ENCODE results near the gene FLNB.

DNA sequence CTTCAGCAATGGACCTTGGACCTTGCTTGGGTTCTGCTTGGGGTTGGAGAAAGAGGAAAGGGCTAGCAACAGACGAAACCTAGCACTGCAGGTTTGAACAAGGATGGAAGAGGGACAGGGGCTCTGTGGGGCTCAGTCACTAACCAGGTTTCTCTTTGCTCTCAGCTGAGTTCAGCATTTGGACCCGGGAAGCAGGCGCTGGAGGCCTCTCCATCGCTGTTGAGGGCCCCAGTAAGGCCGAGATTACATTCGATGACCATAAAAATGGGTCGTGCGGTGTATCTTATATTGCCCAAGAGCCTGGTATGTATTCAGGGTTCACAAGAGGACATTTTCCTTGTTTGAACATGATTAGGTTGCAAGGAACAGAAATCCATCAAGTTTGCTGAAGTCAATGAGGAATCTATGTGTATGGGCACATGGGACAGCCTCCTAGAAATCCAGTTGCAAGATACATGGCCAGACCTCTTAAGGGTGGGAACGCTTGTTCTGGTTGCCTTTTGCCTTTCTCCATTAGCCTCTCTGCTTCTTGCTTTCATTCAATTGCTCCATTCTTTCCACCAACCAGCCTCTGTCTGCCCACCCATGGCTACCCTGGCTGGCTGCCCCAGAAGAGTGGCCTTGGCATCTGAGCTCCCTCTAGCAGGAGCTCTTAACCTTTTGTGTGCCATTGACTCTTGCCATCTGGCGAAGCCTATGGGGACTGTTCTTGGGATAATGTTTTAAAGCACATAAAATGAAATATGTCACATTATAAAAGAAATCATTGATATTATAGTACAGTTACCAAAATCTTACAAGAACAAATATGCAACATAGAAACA is 146.6 kb downstream of the FLNB start:
- TF ChIP-seq, protein P1, sequence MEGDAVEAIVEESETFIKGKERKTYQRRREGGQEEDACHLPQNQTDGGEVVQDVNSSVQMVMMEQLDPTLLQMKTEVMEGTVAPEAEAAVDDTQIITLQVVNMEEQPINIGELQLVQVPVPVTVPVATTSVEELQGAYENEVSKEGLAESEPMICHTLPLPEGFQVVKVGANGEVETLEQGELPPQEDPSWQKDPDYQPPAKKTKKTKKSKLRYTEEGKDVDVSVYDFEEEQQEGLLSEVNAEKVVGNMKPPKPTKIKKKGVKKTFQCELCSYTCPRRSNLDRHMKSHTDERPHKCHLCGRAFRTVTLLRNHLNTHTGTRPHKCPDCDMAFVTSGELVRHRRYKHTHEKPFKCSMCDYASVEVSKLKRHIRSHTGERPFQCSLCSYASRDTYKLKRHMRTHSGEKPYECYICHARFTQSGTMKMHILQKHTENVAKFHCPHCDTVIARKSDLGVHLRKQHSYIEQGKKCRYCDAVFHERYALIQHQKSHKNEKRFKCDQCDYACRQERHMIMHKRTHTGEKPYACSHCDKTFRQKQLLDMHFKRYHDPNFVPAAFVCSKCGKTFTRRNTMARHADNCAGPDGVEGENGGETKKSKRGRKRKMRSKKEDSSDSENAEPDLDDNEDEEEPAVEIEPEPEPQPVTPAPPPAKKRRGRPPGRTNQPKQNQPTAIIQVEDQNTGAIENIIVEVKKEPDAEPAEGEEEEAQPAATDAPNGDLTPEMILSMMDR (conservative IDR thresholded peaks at IDR 0.05), result no peak
- TF ChIP-seq ZFX (IDR thresholded peaks at IDR 0.05), result no peak
